ENCODE results near the gene IKZF1.

The IKZF1 gene

DNA sequence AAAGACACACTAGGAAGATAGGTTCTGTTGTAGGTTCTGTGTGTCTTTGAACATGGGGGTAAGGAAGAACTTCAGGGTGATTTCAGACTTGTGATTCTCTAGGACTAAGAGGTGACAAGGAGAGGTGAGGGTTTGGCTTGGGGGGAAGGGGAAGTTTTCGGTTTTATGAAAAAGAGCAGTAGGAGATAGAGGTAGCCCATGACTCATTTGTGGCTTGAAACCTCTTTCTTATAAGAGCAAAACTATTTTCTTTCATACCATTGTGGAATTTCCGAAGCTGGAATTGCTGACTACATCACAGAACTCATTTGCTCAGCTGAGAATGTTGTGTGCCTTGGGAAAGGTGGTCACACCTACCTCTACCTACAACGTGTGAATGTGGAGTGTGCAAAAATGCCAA is 39.6 kb upstream of the IKZF1 start:
- no peak overlapping the region for H2AFZ ChIP-seq (ENCODE audit: low read depth)
- H3K27ac ChIP-seq: no peak overlapping the region
- H3K36me3 ChIP-seq (ENCODE audit: insufficient read depth): no peaks in the 10 kb centered on the region
- H3K9ac ChIP-seq: no peak overlapping the region
- H3K4me2 ChIP-seq: 0 out of 2 replicates have a peak overlapping the region, but pooled peaks have one; percentile 1
- H3K27me3 ChIP-seq (ENCODE audit: insufficient read depth, low read depth): no peaks in the 10 kb centered on the region
- TF ChIP-seq, protein P1, sequence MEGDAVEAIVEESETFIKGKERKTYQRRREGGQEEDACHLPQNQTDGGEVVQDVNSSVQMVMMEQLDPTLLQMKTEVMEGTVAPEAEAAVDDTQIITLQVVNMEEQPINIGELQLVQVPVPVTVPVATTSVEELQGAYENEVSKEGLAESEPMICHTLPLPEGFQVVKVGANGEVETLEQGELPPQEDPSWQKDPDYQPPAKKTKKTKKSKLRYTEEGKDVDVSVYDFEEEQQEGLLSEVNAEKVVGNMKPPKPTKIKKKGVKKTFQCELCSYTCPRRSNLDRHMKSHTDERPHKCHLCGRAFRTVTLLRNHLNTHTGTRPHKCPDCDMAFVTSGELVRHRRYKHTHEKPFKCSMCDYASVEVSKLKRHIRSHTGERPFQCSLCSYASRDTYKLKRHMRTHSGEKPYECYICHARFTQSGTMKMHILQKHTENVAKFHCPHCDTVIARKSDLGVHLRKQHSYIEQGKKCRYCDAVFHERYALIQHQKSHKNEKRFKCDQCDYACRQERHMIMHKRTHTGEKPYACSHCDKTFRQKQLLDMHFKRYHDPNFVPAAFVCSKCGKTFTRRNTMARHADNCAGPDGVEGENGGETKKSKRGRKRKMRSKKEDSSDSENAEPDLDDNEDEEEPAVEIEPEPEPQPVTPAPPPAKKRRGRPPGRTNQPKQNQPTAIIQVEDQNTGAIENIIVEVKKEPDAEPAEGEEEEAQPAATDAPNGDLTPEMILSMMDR (conservative IDR thresholded peaks at IDR 0.05; ENCODE audit: low read depth, low read length): no peak
- no peaks in the 10 kb centered on the region for H3K79me2 ChIP-seq (ENCODE audit: insufficient read depth, low read depth)
- no peak overlapping the region for H3K4me3 ChIP-seq (IDR thresholded peaks at IDR 0.05; ENCODE audit: insufficient read depth, low read depth, low read length)
- no peaks in the 10 kb centered on the region for H4K20me1 ChIP-seq (ENCODE audit: insufficient read depth)
- H3K4me1 ChIP-seq (ENCODE audit: low read depth, poor library complexity, severe bottlenecking): peaks cover 30% of the 10 kb centered on the region

DNA sequence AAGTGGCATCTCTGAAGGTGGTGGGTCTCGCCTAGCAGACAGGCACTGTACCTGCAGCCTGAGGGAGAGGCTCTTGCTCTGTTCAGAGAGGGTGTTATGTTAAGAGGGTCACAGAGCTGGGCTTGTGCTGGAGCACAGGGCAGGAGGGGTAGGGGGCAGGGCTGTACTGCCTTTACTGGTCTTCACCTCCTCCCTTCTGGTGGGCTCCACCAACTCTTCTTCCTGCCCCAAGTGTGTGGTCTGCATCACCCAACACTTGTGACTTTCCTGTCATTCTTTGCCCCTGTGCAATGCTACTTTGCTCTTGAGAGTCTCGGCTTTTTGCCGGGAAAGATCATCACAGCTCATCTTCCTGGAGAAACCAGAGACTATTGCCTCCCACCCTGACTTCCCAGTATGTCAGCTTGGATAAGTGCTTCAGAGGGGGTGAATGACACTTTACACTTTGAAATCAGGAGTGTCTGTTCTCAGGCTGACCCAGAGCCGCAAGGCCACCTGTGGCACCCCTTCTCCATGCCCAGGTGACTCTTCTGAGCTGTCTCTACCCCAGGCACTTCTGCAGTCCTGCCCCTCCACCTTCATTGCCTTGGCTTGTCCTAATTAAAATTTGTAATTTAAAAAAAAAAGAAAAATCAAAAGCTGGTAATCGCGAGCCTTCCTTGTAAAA is 38.4 kb upstream of the IKZF1 start:
- Histone ChIP-seq H3K79me2 (ENCODE audit: insufficient read depth, low read depth) (no peaks in the 10 kb centered on the region), H2AFZ (ENCODE audit: low read depth) (peak overlapping the region; percentile 22; the same call in 1 of the 2 replicates), H3K4me1 (ENCODE audit: low read depth, poor library complexity, severe bottlenecking) (peaks cover 30% of the 10 kb centered on the region), H4K20me1 (ENCODE audit: insufficient read depth) (no peaks in the 10 kb centered on the region), H3K36me3 (ENCODE audit: insufficient read depth) (no peaks in the 10 kb centered on the region), H3K27ac (no peak overlapping the region), H3K4me2 (0 out of 2 replicates have a peak overlapping the region, but pooled peaks have one; percentile 8), H3K4me3 (IDR thresholded peaks at IDR 0.05; ENCODE audit: insufficient read depth, low read depth, low read length) (no peak overlapping the region), H3K27me3 (ENCODE audit: insufficient read depth, low read depth) (no peaks in the 10 kb centered on the region), H3K9ac (no peak overlapping the region)
- TF ChIP-seq, protein P1 (conservative IDR thresholded peaks at IDR 0.05; ENCODE audit: low read depth, low read length): no peak

DNA sequence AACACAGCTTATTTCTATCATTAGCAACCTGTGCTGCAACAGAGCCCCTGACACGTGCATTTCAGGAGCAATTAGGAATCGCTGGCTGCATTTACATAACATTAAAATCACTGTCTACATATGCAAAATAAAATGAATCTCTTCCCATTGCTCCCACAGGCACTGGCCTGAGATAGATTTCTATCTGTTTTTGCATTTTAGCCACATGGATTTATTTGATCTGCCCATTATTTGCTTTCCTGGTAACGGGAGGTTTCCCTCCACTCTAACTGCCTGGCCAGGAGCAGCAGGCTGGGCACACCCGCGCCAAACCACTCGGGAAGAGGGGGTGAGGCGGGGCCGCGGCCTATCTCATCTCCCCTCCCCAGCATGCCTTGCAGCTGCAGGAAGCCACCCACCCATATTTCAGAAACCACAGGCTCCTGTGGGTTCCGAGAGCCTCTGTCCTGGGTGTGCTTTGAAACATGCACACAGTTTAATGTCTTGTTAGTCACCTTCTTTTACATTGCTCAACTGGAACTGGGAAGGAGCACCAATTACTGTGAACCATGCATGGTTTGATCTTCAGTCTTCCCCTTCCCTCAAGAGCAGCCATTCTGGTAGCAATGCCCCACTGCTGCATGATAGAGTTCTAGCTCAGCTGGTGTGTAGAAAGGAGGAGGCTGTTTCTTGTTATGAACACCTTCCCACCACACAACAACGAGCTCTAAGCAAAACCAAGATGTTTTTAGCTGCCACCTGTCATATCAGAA is 37.7 kb upstream of the IKZF1 start:
- TF ChIP-seq, protein P1 (conservative IDR thresholded peaks at IDR 0.05; ENCODE audit: low read depth, low read length): no peak
- H3K4me3 ChIP-seq (IDR thresholded peaks at IDR 0.05; ENCODE audit: insufficient read depth, low read depth, low read length): no peak overlapping the region
- peak overlapping the region; percentile 22; the same call in 1 of the 2 replicates for H2AFZ ChIP-seq (ENCODE audit: low read depth)
- H3K79me2 ChIP-seq (ENCODE audit: insufficient read depth, low read depth): no peaks in the 10 kb centered on the region
- H3K4me2 ChIP-seq: 0 out of 2 replicates have a peak overlapping the region, but pooled peaks have one; percentile 8
- H3K27ac ChIP-seq: 0 out of 2 replicates have a peak overlapping the region, but pooled peaks have one; percentile 17
- H4K20me1 ChIP-seq (ENCODE audit: insufficient read depth): no peaks in the 10 kb centered on the region
- peaks cover 30% of the 10 kb centered on the region for H3K4me1 ChIP-seq (ENCODE audit: low read depth, poor library complexity, severe bottlenecking)
- H3K36me3 ChIP-seq (ENCODE audit: insufficient read depth): no peaks in the 10 kb centered on the region
- no peaks in the 10 kb centered on the region for H3K27me3 ChIP-seq (ENCODE audit: insufficient read depth, low read depth)
- H3K9ac ChIP-seq: no peak overlapping the region

DNA sequence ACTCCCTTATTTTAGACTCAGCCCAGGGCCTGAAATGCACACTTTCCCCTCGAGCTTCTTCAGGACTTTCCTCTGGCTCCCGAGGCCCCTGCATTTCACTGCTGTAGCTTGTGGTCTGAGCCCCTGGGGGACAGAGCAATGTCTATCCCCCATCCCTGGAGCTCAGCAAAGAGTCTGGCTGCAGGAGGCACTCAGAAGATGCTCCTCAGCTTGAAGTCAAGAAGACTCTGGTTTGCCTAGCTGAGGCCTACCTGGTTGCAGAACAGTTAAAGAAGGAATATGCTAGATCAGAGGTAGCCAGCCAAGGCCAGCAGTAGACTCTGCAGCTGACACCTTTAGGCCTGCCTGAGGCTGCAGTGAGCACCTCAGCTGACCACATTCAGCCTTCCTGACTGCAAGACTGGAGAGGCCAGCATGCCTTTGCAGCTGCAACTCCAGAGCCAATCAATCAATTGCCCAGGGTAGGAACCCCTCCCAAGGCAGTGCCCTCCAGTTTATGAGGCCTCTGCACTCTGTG is 36.9 kb upstream of the IKZF1 start:
- Histone ChIP-seq H4K20me1 (ENCODE audit: insufficient read depth) (no peaks in the 10 kb centered on the region), H3K36me3 (ENCODE audit: insufficient read depth) (no peaks in the 10 kb centered on the region), H2AFZ (ENCODE audit: low read depth) (0 out of 2 replicates have a peak overlapping the region, but pooled peaks have one; percentile 22), H3K4me2 (0 out of 2 replicates have a peak overlapping the region, but pooled peaks have one; percentile 8), H3K4me3 (IDR thresholded peaks at IDR 0.05; ENCODE audit: insufficient read depth, low read depth, low read length) (no peak overlapping the region), H3K79me2 (ENCODE audit: insufficient read depth, low read depth) (no peaks in the 10 kb centered on the region), H3K27me3 (ENCODE audit: insufficient read depth, low read depth) (no peaks in the 10 kb centered on the region), H3K4me1 (ENCODE audit: low read depth, poor library complexity, severe bottlenecking) (peaks cover 30% of the 10 kb centered on the region), H3K27ac (no peak overlapping the region), H3K9ac (no peak overlapping the region)
- TF ChIP-seq, protein P1 (conservative IDR thresholded peaks at IDR 0.05; ENCODE audit: low read depth, low read length): no peak
